Mesothelial cell of epicardium (in vitro differentiated cells): ENCODE results near the gene PTGES. TPM values are rescaled to one million over a fixed set of nuclear protein-coding genes. Genes with fewer than 3 reads are reported as not detected.

Experiments used
- DNase-seq, 2 experiments: peaks; one replicate each; pipeline ENCODE4 v3.0.0; 2021; ENCODE audit warnings: low spot score in 2 of 2; ENCODE audit not compliant: unreplicated experiment in 2 of 2
- H3K27ac Mint-ChIP-seq: 2 replicates; pipeline ENCODE4 v1.8.0; 2021; ENCODE audit warnings: mixed read lengths
- H3K27me3 Mint-ChIP-seq: 2 replicates; pipeline ENCODE4 v1.8.0; 2021; ENCODE audit warnings: low read depth, mixed read lengths
- H3K36me3 Mint-ChIP-seq: 2 replicates; pipeline ENCODE4 v1.8.0; 2021; ENCODE audit warnings: mixed read lengths
- H3K4me1 Mint-ChIP-seq: 2 replicates; pipeline ENCODE4 v1.8.0; 2021; ENCODE audit warnings: mixed read lengths
- H3K4me3 Mint-ChIP-seq: 2 replicates; pipeline ENCODE4 v1.8.0; 2021; ENCODE audit warnings: mild to moderate bottlenecking, moderate library complexity, mixed read lengths
- H3K9me3 Mint-ChIP-seq: 2 replicates; pipeline ENCODE4 v1.8.0; 2021; ENCODE audit warnings: mixed read lengths
- CTCF ChIP-seq: fragments of 200-600 bp; sonication (generic); IDR thresholded peaks from one replicate; pipeline ENCODE4 v1.5.0; 2021; ENCODE audit warnings: antibody characterized with exemption; ENCODE audit not compliant: unreplicated experiment
- total RNA-seq: library from RNA; stranded (reverse); gene quantifications from 3 replicates; pipeline ENCODE4 v1.2.1, GENCODE V29; 2021

PTGES gene
- total RNA-seq, 1 donor from 2014 or later: 30.1 TPM

- Mint-ChIP-seq H3K4me1 (peaks cover 7% of the 10 kb centered on the region), H3K36me3 (no peaks in the 10 kb centered on the region), H3K27ac (peak overlapping the region; percentile 59), H3K4me3 (peak overlapping the region; percentile 58), H3K9me3 (no peaks in the 10 kb centered on the region), H3K27me3 (peaks cover 2% of the 10 kb centered on the region)
- peak; percentile 100 for TF ChIP-seq CTCF
- DNase-seq: peak; percentile 80 to 94
Measured at GRCh38 chr9:129737479-129738274, 15.2 kb downstream of the PTGES start.

GRCh38 chr9:129736334-129736733 lies 16.5 kb downstream of the PTGES start:
- H3K36me3 Mint-ChIP-seq: no peaks in the 10 kb centered on the region
- H3K27me3 Mint-ChIP-seq: peaks cover 11% of the 10 kb centered on the region
- no peak overlapping the region for H3K27ac Mint-ChIP-seq
- no peak for DNase-seq
- H3K9me3 Mint-ChIP-seq: no peaks in the 10 kb centered on the region
- H3K4me3 Mint-ChIP-seq: no peak overlapping the region
- no peak for TF ChIP-seq CTCF
- H3K4me1 Mint-ChIP-seq: peaks cover 6% of the 10 kb centered on the region

- no peak overlapping the region for H3K27ac Mint-ChIP-seq
- H3K4me3 Mint-ChIP-seq: no peak overlapping the region
- TF ChIP-seq CTCF: no peak
- no peak for DNase-seq
- H3K9me3 Mint-ChIP-seq: no peaks in the 10 kb centered on the region
- peaks cover 16% of the 10 kb centered on the region for H3K27me3 Mint-ChIP-seq
- peaks cover 6% of the 10 kb centered on the region for H3K4me1 Mint-ChIP-seq
- H3K36me3 Mint-ChIP-seq: no peaks in the 10 kb centered on the region
Measured at GRCh38 chr9:129735546-129735945, 17.3 kb downstream of the PTGES start.

- no peak for TF ChIP-seq CTCF
- no peaks in the 10 kb centered on the region for H3K9me3 Mint-ChIP-seq
- no peak overlapping the region for H3K27ac Mint-ChIP-seq
- no peak overlapping the region for H3K4me3 Mint-ChIP-seq
- no peak for DNase-seq
- peaks cover 6% of the 10 kb centered on the region for H3K4me1 Mint-ChIP-seq
- H3K27me3 Mint-ChIP-seq: peaks cover 19% of the 10 kb centered on the region
- no peaks in the 10 kb centered on the region for H3K36me3 Mint-ChIP-seq
Measured at GRCh38 chr9:129733632-129733953, 19.2 kb downstream of the PTGES start.

- peaks cover 19% of the 10 kb centered on the region for H3K27me3 Mint-ChIP-seq
- no peak overlapping the region for H3K27ac Mint-ChIP-seq
- no peak overlapping the region for H3K4me3 Mint-ChIP-seq
- TF ChIP-seq CTCF: no peak
- H3K36me3 Mint-ChIP-seq: no peaks in the 10 kb centered on the region
- H3K4me1 Mint-ChIP-seq: peaks cover 3% of the 10 kb centered on the region
- H3K9me3 Mint-ChIP-seq: no peaks in the 10 kb centered on the region
- no peak for DNase-seq
Measured at GRCh38 chr9:129732946-129733631, 19.8 kb downstream of the PTGES start.
